OCI-M1 (cell line): ENCODE measurements around the gene EVA1A.

Source experiments
- DNase-seq: peaks from one replicate; lab custom pipeline; 2025; lab: John Stamatoyannopoulos, UW

Gene EVA1A

GRCh38 chr2:75563591-75563990, 2.9 kb upstream of the EVA1A start:
- DNase-seq = no peak

- DNase-seq = no peak
Observed at GRCh38 chr2:75562513-75562864, 1.8 kb upstream of the EVA1A start.

GRCh38 chr2:75561566-75562512, 1.1 kb upstream of the EVA1A start:
- DNase-seq = no peak

GRCh38 chr2:75560022-75560767, 544 bp downstream of the EVA1A start:
- no peak for DNase-seq

DNA sequence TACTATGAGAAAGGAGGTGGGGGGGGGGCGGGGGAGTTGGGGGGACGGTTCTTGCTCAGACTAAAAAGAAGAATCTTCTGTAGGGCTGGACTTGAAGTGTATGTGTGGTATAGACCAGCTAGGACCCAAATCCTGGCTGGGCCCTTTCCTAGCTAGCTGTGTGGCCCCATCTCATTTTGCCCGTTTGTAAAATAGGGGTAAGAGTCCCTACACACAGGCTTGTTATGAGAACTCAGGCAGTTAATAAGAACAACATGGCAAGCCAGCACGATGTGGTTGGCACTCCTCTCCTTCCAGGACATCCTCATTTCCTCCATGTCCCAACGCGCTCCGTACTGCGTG, 1.1 kb downstream of the EVA1A start:
- DNase-seq = no peak

GRCh38 chr2:75558786-75559679, 1.7 kb downstream of the EVA1A start:
- DNase-seq = peak; percentile 1

DNA sequence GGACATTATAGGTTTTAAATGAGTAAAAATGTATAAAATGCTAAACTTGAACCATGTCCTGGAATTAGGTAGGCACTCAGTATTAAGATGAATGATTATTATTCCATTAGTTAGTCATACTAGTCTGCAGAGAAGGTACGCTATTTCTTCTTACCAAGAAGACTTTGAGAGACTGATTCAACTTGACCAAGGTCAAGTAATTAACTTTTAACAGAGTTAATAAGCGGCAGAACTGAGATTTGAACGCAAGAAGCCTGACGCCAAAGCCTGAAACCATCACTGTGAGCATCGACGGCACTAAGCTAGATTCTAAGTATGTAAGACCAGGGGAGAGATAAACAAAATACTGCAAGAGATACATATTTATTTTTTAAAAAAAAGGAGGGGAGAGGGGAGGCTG, 2.6 kb downstream of the EVA1A start:
- DNase-seq = no peak

DNA sequence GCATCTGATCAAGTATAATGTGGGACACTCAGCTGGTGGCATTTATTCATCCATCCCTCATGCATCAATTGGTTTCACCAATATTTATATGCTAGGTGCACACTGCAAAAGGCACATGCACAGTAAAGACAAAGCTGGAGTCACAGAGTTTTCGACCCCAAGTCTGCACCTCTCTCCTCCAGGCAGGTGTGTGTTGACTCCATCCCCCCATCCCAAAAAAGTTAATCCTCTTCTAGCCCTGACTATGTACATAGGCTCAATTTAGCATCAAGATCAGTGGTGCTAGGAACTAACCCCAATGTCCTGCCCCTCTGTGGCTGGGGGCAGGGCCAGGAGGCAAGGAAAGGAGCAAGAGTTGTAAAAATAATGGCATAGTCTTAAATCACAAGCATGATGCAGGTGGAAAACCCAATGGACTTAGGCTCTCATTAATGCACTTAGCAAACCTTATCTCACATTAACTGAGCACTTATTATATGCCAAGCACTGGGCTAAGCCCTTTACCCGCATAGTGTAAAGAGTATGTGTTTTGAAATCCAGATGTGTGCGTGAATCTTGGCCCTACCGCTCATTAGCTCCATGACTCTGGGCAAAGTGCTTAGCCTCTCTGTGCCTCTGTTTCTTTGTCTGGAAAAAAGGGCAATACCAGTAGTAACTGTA, 3.1 kb downstream of the EVA1A start:
- no peak for DNase-seq

DNA sequence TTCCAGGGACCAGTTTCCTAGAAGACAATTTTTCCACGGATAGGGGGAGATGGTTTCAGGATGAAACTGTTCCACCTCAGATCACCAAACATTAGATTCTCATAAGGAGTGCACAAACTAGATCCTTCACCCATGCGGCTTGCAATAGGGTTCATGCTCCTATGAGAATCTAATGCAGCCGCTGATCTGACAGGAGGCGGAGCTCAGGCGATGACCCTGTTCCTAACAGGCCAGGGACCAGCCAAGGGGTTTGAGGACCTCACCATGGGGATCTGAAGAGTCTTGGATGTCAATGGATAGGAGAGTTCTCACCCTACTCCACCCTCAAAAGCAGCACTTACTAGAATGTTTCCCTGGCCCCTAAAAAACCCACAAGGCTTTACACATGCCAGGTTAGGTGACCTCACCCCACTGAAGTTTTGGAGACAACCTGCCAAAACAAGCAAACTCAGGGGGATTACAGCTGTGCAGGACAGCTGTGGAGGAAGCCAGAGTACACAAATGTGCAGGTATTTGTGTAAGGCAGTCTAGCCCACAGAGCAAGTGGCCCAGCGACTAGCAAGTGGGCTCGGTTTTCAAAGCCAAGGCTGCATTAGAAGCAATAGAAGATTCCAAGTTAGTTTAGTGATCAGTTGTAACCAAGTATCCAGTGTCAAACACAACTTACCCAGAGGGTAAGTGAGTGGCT, 3.9 kb downstream of the EVA1A start:
- DNase-seq = no peak

- DNase-seq = no peak
Observed at GRCh38 chr2:75555701-75556100, 5.0 kb downstream of the EVA1A start.

DNA sequence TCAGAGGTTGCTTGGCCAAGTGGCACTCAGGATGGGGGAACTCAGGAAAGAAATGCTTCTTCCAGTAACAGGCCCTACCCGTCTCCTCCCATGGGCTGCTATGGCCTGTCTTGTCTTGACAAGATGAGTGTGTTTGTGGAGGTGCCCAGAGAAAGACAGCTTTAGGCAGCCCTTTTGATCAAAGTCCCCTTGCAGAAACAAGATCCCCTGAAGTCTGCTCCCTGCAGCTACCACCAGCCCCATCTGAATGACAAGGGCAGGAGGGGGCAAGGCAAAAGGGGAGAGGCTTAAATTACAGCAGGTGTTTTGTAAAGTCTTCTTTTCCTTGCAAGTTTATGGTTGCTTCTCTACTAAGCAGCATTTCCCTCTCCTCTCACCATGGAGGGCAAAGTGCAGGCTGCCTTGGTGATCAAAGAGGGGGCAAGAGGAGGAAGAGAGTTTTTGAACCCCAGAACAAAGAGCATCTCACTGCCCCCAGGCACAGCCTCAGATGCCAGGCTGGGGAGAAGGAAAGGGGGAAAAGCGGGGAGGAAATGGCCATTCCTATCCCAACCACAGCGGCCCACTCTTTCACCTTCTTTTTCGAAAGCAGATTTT, 6.7 kb downstream of the EVA1A start:
- no peak for DNase-seq

DNA sequence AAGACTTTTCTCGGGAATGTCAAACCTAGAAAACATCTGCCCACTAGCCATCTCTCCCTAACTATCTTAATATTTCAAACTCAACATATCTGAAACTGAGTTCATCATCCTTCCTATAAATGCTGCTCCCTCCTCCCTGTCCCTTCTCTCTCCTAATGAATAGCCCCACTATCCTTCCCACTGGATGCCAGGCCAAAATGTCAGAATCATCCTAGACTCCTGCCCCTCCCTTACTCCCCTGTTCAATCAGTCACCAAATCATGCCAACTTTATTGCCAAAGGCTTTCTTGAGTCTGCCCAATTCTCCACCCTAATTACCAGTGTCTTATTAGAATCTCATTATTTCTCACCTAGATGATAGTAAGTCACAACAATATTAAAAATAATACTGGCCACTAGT, 8.5 kb downstream of the EVA1A start:
- DNase-seq = no peak

DNA sequence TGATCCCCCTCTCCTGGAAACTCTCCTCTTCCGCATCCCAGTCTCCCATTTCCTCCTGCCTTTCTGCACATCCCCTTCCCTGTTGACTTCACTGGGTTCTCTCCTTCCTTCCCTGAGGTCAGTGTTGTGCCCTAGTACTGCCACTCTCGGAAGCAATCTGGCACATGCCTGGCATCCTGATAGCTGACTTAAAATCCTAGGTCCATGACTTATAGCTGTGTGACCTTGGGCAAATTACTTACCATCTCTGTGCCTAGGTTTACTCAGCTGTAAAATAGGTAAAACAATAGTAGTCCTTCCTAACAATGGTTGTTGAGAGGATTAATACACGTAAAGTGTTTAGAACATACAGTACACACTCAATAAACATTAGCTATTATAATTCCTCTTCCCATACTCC, 9.3 kb downstream of the EVA1A start:
- DNase-seq = no peak

DNA sequence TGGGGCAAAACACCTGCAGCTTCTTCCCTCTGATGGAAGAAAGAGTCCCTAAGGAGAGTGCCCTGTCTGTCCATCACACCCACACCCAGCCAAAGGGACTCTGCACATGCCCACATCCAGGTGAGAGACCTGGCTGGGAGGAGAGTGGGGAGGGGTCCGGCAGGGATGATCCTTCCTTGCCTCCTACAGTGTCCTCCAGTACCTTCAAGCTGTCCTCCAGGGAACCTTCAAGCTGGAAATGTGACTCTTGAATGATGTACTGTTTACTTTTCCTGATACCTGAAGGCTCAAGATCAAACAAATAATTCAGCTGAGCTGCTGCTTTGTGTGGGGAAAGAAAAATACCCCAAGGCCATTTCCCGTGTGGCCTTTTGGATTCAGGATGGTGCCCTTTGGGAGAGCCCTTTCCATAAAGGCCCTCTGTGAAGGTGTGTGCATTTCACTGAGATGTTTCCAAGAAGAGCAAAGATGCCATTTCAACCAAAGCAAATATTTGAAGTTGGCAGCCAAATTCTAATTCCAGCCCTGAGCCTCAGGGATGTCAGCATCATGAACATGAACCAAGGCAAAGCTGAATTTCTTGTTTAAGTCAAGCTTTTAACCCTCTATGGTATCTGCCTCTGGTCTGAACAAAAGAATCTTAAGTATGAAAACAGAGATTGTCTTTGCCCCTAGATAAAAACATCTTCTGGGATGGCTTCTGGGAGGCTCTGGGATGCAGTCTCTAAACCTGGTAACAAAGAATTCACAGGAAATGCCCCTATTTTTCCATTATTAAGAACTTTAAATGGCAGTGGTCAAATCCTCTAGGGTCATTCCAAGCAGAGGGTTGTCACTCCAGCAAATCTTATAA, 11.1 kb downstream of the EVA1A start:
- no peak for DNase-seq

- DNase-seq = peak; percentile 40
Observed at GRCh38 chr2:75548036-75548573, 12.6 kb downstream of the EVA1A start.

DNA sequence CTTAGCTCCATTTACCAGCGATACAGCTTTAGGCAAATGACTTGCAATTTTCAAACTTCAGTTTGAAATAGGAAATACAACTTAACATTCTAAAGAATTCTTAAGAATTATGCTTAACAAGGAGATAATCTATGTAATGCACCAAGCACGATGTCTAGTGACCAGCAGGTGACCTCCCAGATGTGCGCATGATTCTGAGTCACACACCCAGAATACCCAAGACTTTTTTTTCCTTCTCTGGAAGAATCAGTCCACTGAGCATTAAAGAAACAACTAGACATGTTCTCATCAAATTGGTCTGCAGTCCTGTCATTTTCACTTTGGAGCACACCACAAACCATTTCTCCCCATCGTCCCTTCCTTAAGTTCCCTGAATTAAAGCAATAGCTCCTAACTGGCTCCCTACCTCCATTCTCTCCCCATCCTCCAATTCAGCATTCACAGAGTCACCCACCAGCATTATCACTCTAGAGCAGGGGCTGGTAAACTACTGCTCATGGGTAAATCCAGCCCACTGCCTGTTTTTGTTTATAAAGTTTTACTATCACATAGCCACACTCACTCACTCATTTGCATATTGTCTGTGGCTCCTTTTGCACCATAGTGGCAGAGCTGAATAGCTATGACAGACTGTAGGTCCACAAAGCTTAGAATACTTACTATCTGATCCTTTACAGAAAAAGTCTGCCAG, 13.2 kb downstream of the EVA1A start:
- peak; percentile 43 for DNase-seq

- DNase-seq = no peak
Observed at GRCh38 chr2:75545922-75546321, 14.8 kb downstream of the EVA1A start.

DNA sequence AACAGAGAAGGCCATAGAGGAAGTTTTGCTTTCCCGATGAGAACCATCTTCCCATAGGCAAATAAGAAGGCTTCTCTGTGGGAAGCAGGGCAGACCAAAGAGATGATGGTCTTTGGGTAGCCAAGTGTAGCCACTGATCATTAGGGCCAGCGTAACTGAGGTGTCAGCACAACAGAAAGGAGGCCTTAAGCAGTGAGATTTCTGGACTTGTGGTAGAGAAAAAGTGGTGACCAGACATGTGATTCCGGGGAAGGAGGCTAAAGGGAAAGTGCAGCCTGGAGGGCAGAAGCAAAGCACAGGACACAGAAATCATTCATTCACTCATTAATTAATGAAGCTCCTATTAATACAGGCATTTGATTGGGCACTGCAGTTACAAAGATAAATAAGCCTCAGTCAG, 15.4 kb downstream of the EVA1A start:
- DNase-seq = no peak

DNA sequence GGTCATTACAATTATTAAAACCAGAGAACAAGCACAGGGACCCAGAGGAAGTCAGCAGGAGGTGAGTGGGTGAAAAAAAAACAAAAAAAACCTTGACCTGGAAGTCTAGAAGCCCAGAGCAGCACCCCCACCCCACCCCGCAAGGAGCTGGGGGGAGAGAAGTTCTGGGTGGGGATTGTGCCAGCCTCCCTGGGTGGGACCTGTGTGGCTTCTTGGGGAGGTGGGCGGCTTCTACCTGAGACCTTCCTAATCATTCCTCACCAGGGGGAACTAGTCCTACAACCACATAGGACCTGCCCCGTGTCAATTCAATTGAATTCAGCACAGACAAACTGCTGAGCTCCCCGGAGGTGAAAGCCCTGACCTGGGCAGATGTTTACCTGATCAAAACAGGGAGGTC, 17.3 kb downstream of the EVA1A start:
- no peak for DNase-seq
